ENCODE measurements around the gene DGKH. TPM values are rescaled to one million over a fixed set of nuclear protein-coding genes. Genes with fewer than 3 reads are reported as not detected.
"Not testable (repeated sequence)": the region's sequence is repeated elsewhere in the genome, so short reads cannot be mapped to it uniquely, and the experiment has no call there.

Gene DGKH
- total RNA-seq, 1 experiment from 2014 or later = 9.2 TPM

- no peak for TF ChIP-seq REST (IDR thresholded peaks at IDR 0.05; ENCODE audit: low read depth)
- TF ChIP-seq MAX (IDR thresholded peaks at IDR 0.05) = no peak
- TF ChIP-seq FOSL1 (IDR thresholded peaks at IDR 0.05; ENCODE audit: low read depth) = no peak
Measured at GRCh38 chr13:42155251-42155650, 106.8 kb downstream of the DGKH start (continued).

GRCh38 chr13:42163338-42163737, 114.9 kb downstream of the DGKH start:
- intact Hi-C loops (cut with micrococcal nuclease); CTCF ChIA-PET; H3K9ac ChIP-seq (ENCODE audit: low read length); H3K9me2 ChIP-seq (ENCODE audit: insufficient read depth); RAD21 ChIA-PET (ENCODE audit: low non-redundant PET in 1 of 2, low total read pairs in 2 of 2, uncharacterized antibody in 2 of 2, unreplicated experiment in 2 of 2); H3K36me3 ChIP-seq (ENCODE audit: control insufficient read depth in 1 of 2, insufficient read depth in 2 of 2, low read length in 2 of 2); H4K20me1 ChIP-seq (ENCODE audit: insufficient read depth); H2AFZ ChIP-seq (ENCODE audit: low read depth, low read length, poor library complexity, severe bottlenecking); H3K4me1 ChIP-seq (ENCODE audit: control insufficient read depth in 1 of 2, insufficient read depth in 2 of 2, low read length in 2 of 2); H3K27me3 ChIP-seq (ENCODE audit: insufficient read depth, low read length); POLR2A ChIA-PET; ATAC-seq; H3K79me2 ChIP-seq (ENCODE audit: insufficient read depth, low read length); H3K9me3 ChIP-seq (ENCODE audit: control insufficient read depth in 1 of 2, insufficient read depth in 1 of 2, low read depth in 1 of 2, low read length in 2 of 2); BruUV-seq (replicated peaks); H3K4me2 ChIP-seq (ENCODE audit: low read length); H3K27ac ChIP-seq (ENCODE audit: low read depth, low read length); H3K4me3 ChIP-seq (replicated peaks in 1 of 2; ENCODE audit: low read depth in 1 of 2, low read length in 2 of 2); DNase-seq (ENCODE audit: low read depth, low spot score): not testable (repeated sequence)

DNA sequence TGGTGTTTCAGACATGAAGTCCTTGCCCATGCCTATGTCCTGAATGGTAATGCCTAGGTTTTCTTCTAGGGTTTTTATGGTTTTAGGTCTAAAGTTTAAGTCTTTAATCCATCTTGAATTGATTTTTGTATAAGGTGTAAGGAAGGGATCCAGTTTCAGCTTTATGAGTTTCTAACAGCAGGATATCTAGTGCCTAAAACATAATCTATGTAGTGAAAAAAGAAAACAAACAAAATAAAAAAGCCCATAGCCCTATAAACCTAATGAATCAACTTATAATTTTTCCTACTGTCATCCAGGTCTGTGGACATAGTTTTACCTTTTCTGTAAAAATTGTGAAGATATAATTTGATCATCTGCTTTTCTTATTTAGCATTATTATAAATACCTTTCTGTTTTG, 115.5 kb downstream of the DGKH start:
- H3K4me1 ChIP-seq (ENCODE audit: control insufficient read depth in 1 of 2, insufficient read depth in 2 of 2, low read length in 2 of 2); intact Hi-C loops (cut with micrococcal nuclease); RAD21 ChIA-PET (ENCODE audit: low non-redundant PET in 1 of 2, low total read pairs in 2 of 2, uncharacterized antibody in 2 of 2, unreplicated experiment in 2 of 2); H3K27me3 ChIP-seq (ENCODE audit: insufficient read depth, low read length); H4K20me1 ChIP-seq (ENCODE audit: insufficient read depth); ATAC-seq; H3K9me3 ChIP-seq (ENCODE audit: control insufficient read depth in 1 of 2, insufficient read depth in 1 of 2, low read depth in 1 of 2, low read length in 2 of 2); H3K9ac ChIP-seq (ENCODE audit: low read length); BruUV-seq (replicated peaks); H3K36me3 ChIP-seq (ENCODE audit: control insufficient read depth in 1 of 2, insufficient read depth in 2 of 2, low read length in 2 of 2); H3K9me2 ChIP-seq (ENCODE audit: insufficient read depth); H3K4me2 ChIP-seq (ENCODE audit: low read length); POLR2A ChIA-PET; H3K4me3 ChIP-seq (replicated peaks in 1 of 2; ENCODE audit: low read depth in 1 of 2, low read length in 2 of 2); H3K79me2 ChIP-seq (ENCODE audit: insufficient read depth, low read length); H2AFZ ChIP-seq (ENCODE audit: low read depth, low read length, poor library complexity, severe bottlenecking); H3K27ac ChIP-seq (ENCODE audit: low read depth, low read length); DNase-seq (ENCODE audit: low read depth, low spot score); CTCF ChIA-PET: not testable (repeated sequence)

All from HCT116 (cell line).